Neural progenitor cell (in vitro differentiated cells): ENCODE measurements around the gene EIF5. TPM values are rescaled to one million over a fixed set of nuclear protein-coding genes. Genes with fewer than 3 reads are reported as not detected.
A peak's percentile ranks its signal among the peaks of the same experiment; 100 is the strongest.

Experiments
- DNase-seq: peaks from one replicate; pipeline ENCODE4 v3.0.0-alpha.2; 2016; ENCODE audit warnings: low spot score
- H2AFZ ChIP-seq: fragments of 200-600 bp; sonication (generic); replicated peaks from 2 replicates; pipeline ENCODE4 v1.6.1; 2016; ENCODE audit warnings: antibody characterized with exemption
- H3F3A ChIP-seq: fragments of 200-600 bp; sonication (generic); 2 replicates; pipeline ENCODE4 v1.6.1; 2016; ENCODE audit warnings: antibody characterized with exemption, low read depth
- H3K27ac ChIP-seq: fragments of 200-600 bp; sonication (generic); 2 replicates; pipeline ENCODE4 v1.5.1; 2016; ENCODE audit warnings: mild to moderate bottlenecking
- H3K27me3 ChIP-seq: fragments of 200-600 bp; sonication (generic); 2 replicates; pipeline ENCODE4 v1.6.1; 2016; ENCODE audit warnings: mild to moderate bottlenecking, moderate library complexity
- H3K36me3 ChIP-seq: fragments of 200-600 bp; sonication (generic); 2 replicates; pipeline ENCODE4 v1.5.1; 2016
- H3K4me1 ChIP-seq: fragments of 200-600 bp; sonication (generic); 2 replicates; pipeline ENCODE4 v1.6.1; 2016; ENCODE audit warnings: mixed run types
- H3K4me2 ChIP-seq: fragments of 200-600 bp; sonication (generic); 2 replicates; pipeline ENCODE4 v1.6.1; 2016
- H3K4me3 ChIP-seq: fragments of 200-600 bp; sonication (generic); 2 replicates; pipeline ENCODE4 v1.5.1; 2016
- H3K79me2 ChIP-seq: fragments of 200-600 bp; sonication (generic); 2 replicates; pipeline ENCODE4 v1.6.1; 2016; ENCODE audit warnings: low read depth
- H3K9ac ChIP-seq: fragments of 200-600 bp; sonication (generic); 2 replicates; pipeline ENCODE4 v1.6.1; 2016
- H3K9me3 ChIP-seq: fragments of 200-600 bp; sonication (generic); 2 replicates; pipeline ENCODE4 v1.5.1; 2016; ENCODE audit warnings: low read depth
- H4K20me1 ChIP-seq: fragments of 200-600 bp; sonication (generic); 2 replicates; pipeline ENCODE4 v1.6.1; 2016; ENCODE audit warnings: low read depth
- H3K27ac Mint-ChIP-seq: 3 replicates; pipeline ENCODE4 v1.8.0; 2021; ENCODE audit warnings: mixed read lengths
- H3K27me3 Mint-ChIP-seq: 2 replicates; pipeline ENCODE4 v1.8.0; 2022; ENCODE audit warnings: low read depth, mild to moderate bottlenecking, inconsistent platforms, moderate library complexity, mixed read lengths; ENCODE audit not compliant: insufficient read depth
- H3K36me3 Mint-ChIP-seq: 3 replicates; pipeline ENCODE4 v1.8.0; 2021; ENCODE audit warnings: mixed read lengths
- H3K4me1 Mint-ChIP-seq: 3 replicates; pipeline ENCODE4 v1.8.0; 2021; ENCODE audit warnings: mixed read lengths
- H3K4me3 Mint-ChIP-seq: 3 replicates; pipeline ENCODE4 v1.8.0; 2021; ENCODE audit warnings: mild to moderate bottlenecking, moderate library complexity, mixed read lengths
- H3K9me3 Mint-ChIP-seq: 3 replicates; pipeline ENCODE4 v1.8.0; 2020; ENCODE audit warnings: mixed read lengths
- EZH2 ChIP-seq: fragments of 200-600 bp; sonication (generic); IDR thresholded peaks from 2 replicates; pipeline ENCODE4 v1.6.1; 2017; ENCODE audit warnings: antibody characterized with exemption, mild to moderate bottlenecking, moderate library complexity
- EZH2phosphoT487 ChIP-seq: fragments of 200-600 bp; sonication (generic); IDR thresholded peaks from 2 replicates; pipeline ENCODE4 v1.6.1; 2017; ENCODE audit warnings: antibody characterized with exemption
- total RNA-seq: library from RNA; depleted of rRNA; stranded (reverse); fragments of >200 nt; gene quantifications from 2 replicates; pipeline ENCODE4 v1.2.3, GENCODE V29; 2015; ENCODE audit warnings: low replicate concordance
- TF ChIP-seq, protein P1 (sequence below): fragments of 200-600 bp; sonication (generic); IDR thresholded peaks from 2 replicates; pipeline ENCODE4 v1.5.1; 2017; ENCODE audit warnings: antibody characterized with exemption, mild to moderate bottlenecking

EIF5 gene
- total RNA-seq, 1 donor from 2014 or later: 216 TPM

DNA sequence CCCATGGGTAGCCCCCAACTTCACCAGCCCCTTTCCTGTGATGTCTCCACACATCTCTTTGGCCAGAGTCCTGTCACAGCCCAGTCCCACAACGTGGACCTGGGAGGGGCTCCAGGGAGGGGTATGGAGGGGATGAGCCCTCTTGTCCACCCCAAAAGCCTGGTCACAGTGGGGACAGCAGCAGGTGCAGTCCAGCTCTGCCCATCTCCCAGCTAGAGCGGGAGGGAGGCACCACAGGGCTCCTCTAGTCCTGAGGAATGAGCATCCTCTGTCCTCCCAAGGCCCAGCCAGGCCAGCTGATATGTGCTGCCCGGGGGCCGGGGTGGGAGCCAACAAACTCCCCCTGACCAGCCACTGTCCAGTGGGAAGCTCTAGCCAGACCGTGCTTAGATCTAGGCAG, 43.5 kb upstream of the EIF5 start:
- Histone ChIP-seq H3K9me3 (no peaks in the 10 kb centered on the region), H3K27me3 (no peaks in the 10 kb centered on the region), H3K4me3 (no peak overlapping the region), H3K4me2 (no peak overlapping the region), H4K20me1 (no peaks in the 10 kb centered on the region), H3K36me3 (no peaks in the 10 kb centered on the region), H3K9ac (no peak overlapping the region), H3K27ac (no peak overlapping the region), H3F3A (no peaks in the 10 kb centered on the region), H3K4me1 (no peaks in the 10 kb centered on the region), H3K79me2 (no peaks in the 10 kb centered on the region), H2AFZ (no peak overlapping the region)
- H3K27me3 Mint-ChIP-seq: peaks cover 23% of the 10 kb centered on the region
- no peak for DNase-seq
- H3K27ac Mint-ChIP-seq: no peak overlapping the region
- TF ChIP-seq EZH2: no peak
- no peak overlapping the region for H3K4me3 Mint-ChIP-seq
- no peaks in the 10 kb centered on the region for H3K36me3 Mint-ChIP-seq
- H3K4me1 Mint-ChIP-seq: no peaks in the 10 kb centered on the region
- H3K9me3 Mint-ChIP-seq: peaks cover 5% of the 10 kb centered on the region

DNA sequence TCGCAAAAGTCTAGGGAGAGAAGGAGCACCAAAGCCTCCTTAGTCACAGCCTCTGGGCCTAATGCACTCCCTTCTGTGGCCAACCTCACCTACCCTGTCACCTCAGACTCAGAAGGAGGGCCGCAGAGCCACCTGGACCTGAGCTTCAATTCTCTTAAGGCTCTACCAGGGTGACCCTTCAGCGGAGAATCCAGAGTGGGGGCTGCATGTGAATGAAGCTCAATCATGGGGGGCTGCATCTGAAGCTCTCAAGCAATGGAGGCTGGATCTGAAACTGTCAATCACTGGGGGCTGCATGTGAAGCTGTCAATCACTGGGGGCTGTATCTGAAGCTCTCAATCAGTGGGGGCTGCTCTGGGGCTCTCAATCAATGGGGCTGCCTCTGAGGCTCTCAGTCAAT, 43.1 kb upstream of the EIF5 start:
- H3F3A ChIP-seq: no peaks in the 10 kb centered on the region
- no peaks in the 10 kb centered on the region for H3K9me3 ChIP-seq
- no peak for DNase-seq
- H2AFZ ChIP-seq: no peak overlapping the region
- Mint-ChIP-seq H3K27me3 (peaks cover 23% of the 10 kb centered on the region), H3K36me3 (no peaks in the 10 kb centered on the region), H3K27ac (peak overlapping the region; percentile 57), H3K9me3 (peaks cover 5% of the 10 kb centered on the region), H3K4me1 (no peaks in the 10 kb centered on the region), H3K4me3 (no peak overlapping the region)
- no peak overlapping the region for H3K4me2 ChIP-seq
- H3K4me3 ChIP-seq: no peak overlapping the region
- no peak overlapping the region for H3K9ac ChIP-seq
- no peaks in the 10 kb centered on the region for H3K4me1 ChIP-seq
- no peaks in the 10 kb centered on the region for H3K27me3 ChIP-seq
- H3K27ac ChIP-seq: no peak overlapping the region
- H3K36me3 ChIP-seq: no peaks in the 10 kb centered on the region
- H4K20me1 ChIP-seq: no peaks in the 10 kb centered on the region
- TF ChIP-seq EZH2 (no peak), EZH2phosphoT487 (no peak)
- TF ChIP-seq, protein P1, sequence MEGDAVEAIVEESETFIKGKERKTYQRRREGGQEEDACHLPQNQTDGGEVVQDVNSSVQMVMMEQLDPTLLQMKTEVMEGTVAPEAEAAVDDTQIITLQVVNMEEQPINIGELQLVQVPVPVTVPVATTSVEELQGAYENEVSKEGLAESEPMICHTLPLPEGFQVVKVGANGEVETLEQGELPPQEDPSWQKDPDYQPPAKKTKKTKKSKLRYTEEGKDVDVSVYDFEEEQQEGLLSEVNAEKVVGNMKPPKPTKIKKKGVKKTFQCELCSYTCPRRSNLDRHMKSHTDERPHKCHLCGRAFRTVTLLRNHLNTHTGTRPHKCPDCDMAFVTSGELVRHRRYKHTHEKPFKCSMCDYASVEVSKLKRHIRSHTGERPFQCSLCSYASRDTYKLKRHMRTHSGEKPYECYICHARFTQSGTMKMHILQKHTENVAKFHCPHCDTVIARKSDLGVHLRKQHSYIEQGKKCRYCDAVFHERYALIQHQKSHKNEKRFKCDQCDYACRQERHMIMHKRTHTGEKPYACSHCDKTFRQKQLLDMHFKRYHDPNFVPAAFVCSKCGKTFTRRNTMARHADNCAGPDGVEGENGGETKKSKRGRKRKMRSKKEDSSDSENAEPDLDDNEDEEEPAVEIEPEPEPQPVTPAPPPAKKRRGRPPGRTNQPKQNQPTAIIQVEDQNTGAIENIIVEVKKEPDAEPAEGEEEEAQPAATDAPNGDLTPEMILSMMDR: no peak
- H3K79me2 ChIP-seq: no peaks in the 10 kb centered on the region

DNA sequence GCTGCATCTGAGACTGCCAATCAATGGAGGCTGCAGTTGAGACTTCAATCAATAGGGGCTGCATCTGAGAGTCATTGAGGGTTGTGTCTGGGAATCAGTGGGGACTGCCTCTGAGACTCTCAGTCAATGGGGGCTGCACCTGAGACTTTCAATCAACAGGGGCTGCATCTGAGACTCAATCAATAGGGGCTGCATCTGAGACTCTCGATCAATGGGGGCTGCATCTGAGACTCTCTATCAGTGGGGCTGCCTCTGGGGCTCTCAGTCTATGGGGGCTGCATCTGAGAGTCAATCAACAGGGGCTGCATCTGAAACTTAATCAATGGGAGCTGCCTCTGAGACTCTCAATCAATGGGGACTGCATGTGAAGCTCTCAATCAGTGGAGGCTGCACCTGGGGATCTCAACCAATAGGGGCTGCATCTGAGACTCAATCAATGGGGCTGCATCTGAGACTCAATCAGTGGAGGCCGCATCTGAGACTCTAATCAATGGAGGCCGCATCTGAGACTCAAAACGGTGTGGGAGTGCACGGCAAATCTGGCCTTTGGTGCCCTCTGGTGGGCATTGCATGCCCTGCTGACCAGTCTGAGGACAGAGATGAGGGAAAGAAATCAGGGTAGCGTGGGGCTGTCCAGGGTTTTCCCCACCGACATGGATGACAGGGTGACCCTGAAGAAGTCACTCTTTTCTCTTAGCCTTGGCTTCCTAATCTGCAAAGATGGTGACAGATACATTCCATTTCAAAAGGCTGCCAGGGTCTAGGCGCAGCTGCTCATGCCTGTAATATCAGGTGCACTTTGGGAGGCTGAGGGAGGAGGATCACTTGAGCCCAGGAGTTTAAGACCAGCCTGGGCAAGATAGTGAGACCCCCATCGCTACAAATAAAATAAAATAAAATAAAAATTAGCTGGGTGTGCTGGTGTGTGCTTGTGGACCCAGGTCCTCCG, 41.3 kb upstream of the EIF5 start:
- H2AFZ ChIP-seq: no peak overlapping the region
- Mint-ChIP-seq H3K4me1 (no peaks in the 10 kb centered on the region), H3K4me3 (no peak overlapping the region), H3K27ac (no peak overlapping the region), H3K9me3 (peaks cover 5% of the 10 kb centered on the region), H3K36me3 (no peaks in the 10 kb centered on the region), H3K27me3 (peaks cover 20% of the 10 kb centered on the region)
- peak; percentile 85 for DNase-seq
- no peaks in the 10 kb centered on the region for H3K27me3 ChIP-seq
- H3K9ac ChIP-seq: no peak overlapping the region
- no peaks in the 10 kb centered on the region for H3K36me3 ChIP-seq
- no peaks in the 10 kb centered on the region for H4K20me1 ChIP-seq
- H3K79me2 ChIP-seq: no peaks in the 10 kb centered on the region
- H3K4me3 ChIP-seq: no peak overlapping the region
- H3K4me1 ChIP-seq: no peaks in the 10 kb centered on the region
- no peaks in the 10 kb centered on the region for H3F3A ChIP-seq
- no peak overlapping the region for H3K27ac ChIP-seq
- no peaks in the 10 kb centered on the region for H3K9me3 ChIP-seq
- TF ChIP-seq EZH2phosphoT487: no peak
- no peak for TF ChIP-seq EZH2
- TF ChIP-seq, protein P1: peak; percentile 95
- no peak overlapping the region for H3K4me2 ChIP-seq

DNA sequence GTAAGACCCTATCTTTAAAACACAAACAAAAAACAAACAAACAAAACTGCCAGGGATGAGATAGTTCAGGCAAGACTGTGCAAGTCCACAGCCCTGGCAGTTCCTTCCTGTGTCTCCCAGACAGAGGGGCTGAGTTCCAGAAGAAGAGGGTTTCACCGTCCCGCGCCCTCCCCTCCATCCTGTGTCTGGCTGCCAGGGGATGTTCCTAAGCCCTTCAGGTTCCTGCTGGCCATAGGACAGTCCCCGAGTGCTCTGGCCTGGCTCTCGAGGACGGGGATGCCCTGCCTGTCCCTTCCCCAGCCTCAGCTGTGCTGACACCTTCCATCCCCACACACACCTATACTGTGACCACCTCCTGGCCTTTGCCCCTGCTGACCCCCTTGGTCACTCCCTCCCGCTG, 40.6 kb upstream of the EIF5 start:
- Mint-ChIP-seq H3K27me3 (peaks cover 18% of the 10 kb centered on the region), H3K4me1 (no peaks in the 10 kb centered on the region), H3K4me3 (no peak overlapping the region), H3K36me3 (no peaks in the 10 kb centered on the region), H3K27ac (no peak overlapping the region), H3K9me3 (peaks cover 4% of the 10 kb centered on the region)
- no peak for TF ChIP-seq EZH2phosphoT487
- TF ChIP-seq, protein P1: no peak
- no peak for TF ChIP-seq EZH2
- Histone ChIP-seq H3K4me3 (no peak overlapping the region), H3K79me2 (no peaks in the 10 kb centered on the region), H3K4me1 (no peaks in the 10 kb centered on the region), H3K36me3 (no peaks in the 10 kb centered on the region), H2AFZ (no peak overlapping the region), H4K20me1 (no peaks in the 10 kb centered on the region), H3K27ac (no peak overlapping the region), H3K9ac (no peak overlapping the region), H3F3A (no peaks in the 10 kb centered on the region), H3K4me2 (no peak overlapping the region), H3K9me3 (no peaks in the 10 kb centered on the region), H3K27me3 (no peaks in the 10 kb centered on the region)
- no peak for DNase-seq
